ENCODE measurements around the gene BATF3. TPM values are rescaled to one million over a fixed set of nuclear protein-coding genes. Genes with fewer than 3 reads are reported as not detected.

The BATF3 gene
- total and polyA plus RNA-seq, 9 of the 15 experiments (the other 6 are each of a cell fraction or from before 2014, with no cell fraction given), result 0.40 to 3.8 (median 2.0) TPM

DNA sequence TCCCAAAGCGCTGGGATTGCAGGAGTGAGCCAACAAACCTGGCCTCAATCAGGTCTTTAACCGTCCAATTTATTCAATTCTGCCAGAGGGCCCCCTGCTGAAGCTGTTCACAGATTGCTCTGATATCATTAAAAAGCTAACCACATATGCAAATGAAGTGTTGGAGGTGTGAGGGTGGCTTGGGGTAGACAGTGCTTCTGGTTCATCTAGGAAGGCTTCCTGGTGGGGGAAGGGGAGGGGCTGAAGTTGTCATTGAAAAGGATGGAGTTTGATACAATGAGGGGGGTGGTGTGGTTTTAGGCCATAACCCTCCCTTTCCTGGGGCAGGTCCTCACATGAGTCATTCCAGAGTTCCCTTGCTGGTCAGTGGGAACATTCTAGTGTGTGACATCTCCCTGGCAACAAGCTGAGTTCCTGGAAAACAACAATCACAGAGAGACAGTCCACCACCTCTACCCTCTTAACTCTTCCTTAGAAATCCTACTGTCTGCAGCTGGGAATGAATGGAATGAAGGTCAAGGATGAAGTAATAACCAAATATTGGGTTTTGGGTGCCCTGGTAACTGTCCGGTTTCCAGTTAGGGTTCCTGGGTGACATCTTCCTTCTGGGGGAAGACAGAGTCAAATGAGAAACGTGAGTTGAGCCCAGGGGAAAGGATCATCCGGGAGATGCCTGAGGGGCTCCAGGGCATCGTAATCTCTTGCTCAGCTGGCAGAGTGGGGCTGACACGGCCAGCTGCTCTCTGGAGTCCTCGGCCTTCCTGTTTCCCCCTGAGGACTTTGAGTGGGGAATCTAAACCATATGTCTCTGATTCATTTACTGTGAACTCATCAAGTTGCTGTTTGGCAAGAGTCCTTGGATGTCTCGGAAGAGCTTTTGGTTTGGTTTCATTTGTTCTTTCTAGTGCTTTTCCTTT is 32.2 kb downstream of the BATF3 start:
- POLR2A ChIA-PET, result interaction anchor here (1.2 to 1.6 kb wide), 4 partner anchors 10 to 190 kb away, joined by 4 to 5 read pairs (median 4); partner anchors contain the start of genes ATF3 and FLVCR1
- H3K9me1 ChIP-seq (ENCODE audit: control insufficient read depth, insufficient read depth, low read length), result no peaks in the 10 kb centered on the region
- in situ Hi-C loops (cut with MboI), result no loop called here
- H3K9ac ChIP-seq (ENCODE audit: insufficient read depth in 1 of 2, low read depth in 2 of 2, low read length in 2 of 2), result no peak overlapping the region
- DNase-seq (ENCODE audit: extremely low read depth in 1 of 4, low spot score in 3 of 4) (peak in 1 of 4 experiments; percentile 27), ATAC-seq (no peak), FAIRE-seq (no peak)
- no peak overlapping the region for H3K4me2 ChIP-seq (ENCODE audit: insufficient read depth, low read length)
- BruUV-seq (replicated peaks), result no TSS peak
- no peak overlapping the region for H3K4me3 ChIP-seq
- H2AFZ ChIP-seq (ENCODE audit: low read depth, low read length), result no peak overlapping the region
- H3K27me3 ChIP-seq (ENCODE audit: control insufficient read depth in 2 of 2, insufficient read depth in 2 of 2, low read length in 2 of 2), result peaks cover 26 to 51% of the 10 kb centered on the region in 2 experiments; a peak in 4 of 5 replicates
- H3K27ac ChIP-seq (ENCODE audit: extremely low read depth, low read depth, low read length), result no peak overlapping the region
- no peaks in the 10 kb centered on the region for H3K9me3 ChIP-seq (replicated peaks; ENCODE audit: control insufficient read depth, insufficient read depth, low read depth, low read length)
- WGBS (ENCODE audit: insufficient coverage, low coverage, missing lambda C conversion rate), result 6% methylated on average over 9 of the region's 9 CpGs
- no peaks in the 10 kb centered on the region for H3K36me3 ChIP-seq (ENCODE audit: control insufficient read depth, insufficient read depth, low read length)
- no peaks in the 10 kb centered on the region for H3K79me2 ChIP-seq (ENCODE audit: control insufficient read depth, insufficient read depth, low read length)
- H4K20me1 ChIP-seq (replicated peaks; ENCODE audit: control insufficient read depth, insufficient read depth, low read length), result peaks cover 4% of the 10 kb centered on the region; the same call in 1 of the 2 replicates
- peaks cover 3 to 11% of the 10 kb centered on the region in 2 experiments; a peak in 4 of 5 replicates for H3K4me1 ChIP-seq (replicated peaks in 1 of 2; ENCODE audit: control insufficient read depth in 2 of 2, insufficient read depth in 2 of 2, low read length in 2 of 2)
- CTCF ChIA-PET (ENCODE audit: low intra/inter-chr PET ratio), result no interaction called here
- intact Hi-C loops (cut with micrococcal nuclease), result loop anchor here (5.0 kb wide), 2 partner anchors 315 to 400 kb away; no protein-coding TSS in a partner anchor
- TF ChIP-seq LEF1 (IDR thresholded peaks at IDR 0.05) (no peak), RFX1 (IDR thresholded peaks at IDR 0.05) (peak; percentile 73), NR2C1 (IDR thresholded peaks at IDR 0.05) (no peak), NR2C1 (tag; IDR thresholded peaks at IDR 0.05) (no peak), THRAP3 (IDR thresholded peaks at IDR 0.05; ENCODE audit: borderline replicate concordance) (no peak), FOXJ2 (tag; IDR thresholded peaks at IDR 0.05) (peak; percentile 73; the same call in 1 of the 2 replicates), FOSL1 (tag; conservative IDR thresholded peaks at IDR 0.05) (peak; percentile 83), ARID2 (IDR thresholded peaks at IDR 0.05) (no peak), ZFP36 (IDR thresholded peaks at IDR 0.05; ENCODE audit: low read depth, low read length, partially characterized antibody) (peak; percentile 32)
- TF ChIP-seq, protein P1, sequence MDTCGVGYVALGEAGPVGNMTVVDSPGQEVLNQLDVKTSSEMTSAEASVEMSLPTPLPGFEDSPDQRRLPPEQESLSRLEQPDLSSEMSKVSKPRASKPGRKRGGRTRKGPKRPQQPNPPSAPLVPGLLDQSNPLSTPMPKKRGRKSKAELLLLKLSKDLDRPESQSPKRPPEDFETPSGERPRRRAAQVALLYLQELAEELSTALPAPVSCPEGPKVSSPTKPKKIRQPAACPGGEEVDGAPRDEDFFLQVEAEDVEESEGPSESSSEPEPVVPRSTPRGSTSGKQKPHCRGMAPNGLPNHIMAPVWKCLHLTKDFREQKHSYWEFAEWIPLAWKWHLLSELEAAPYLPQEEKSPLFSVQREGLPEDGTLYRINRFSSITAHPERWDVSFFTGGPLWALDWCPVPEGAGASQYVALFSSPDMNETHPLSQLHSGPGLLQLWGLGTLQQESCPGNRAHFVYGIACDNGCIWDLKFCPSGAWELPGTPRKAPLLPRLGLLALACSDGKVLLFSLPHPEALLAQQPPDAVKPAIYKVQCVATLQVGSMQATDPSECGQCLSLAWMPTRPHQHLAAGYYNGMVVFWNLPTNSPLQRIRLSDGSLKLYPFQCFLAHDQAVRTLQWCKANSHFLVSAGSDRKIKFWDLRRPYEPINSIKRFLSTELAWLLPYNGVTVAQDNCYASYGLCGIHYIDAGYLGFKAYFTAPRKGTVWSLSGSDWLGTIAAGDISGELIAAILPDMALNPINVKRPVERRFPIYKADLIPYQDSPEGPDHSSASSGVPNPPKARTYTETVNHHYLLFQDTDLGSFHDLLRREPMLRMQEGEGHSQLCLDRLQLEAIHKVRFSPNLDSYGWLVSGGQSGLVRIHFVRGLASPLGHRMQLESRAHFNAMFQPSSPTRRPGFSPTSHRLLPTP (IDR thresholded peaks at IDR 0.05; ENCODE audit: borderline replicate concordance, extremely low read depth, insufficient read length), result no peak
- TF ChIP-seq, protein P2, sequence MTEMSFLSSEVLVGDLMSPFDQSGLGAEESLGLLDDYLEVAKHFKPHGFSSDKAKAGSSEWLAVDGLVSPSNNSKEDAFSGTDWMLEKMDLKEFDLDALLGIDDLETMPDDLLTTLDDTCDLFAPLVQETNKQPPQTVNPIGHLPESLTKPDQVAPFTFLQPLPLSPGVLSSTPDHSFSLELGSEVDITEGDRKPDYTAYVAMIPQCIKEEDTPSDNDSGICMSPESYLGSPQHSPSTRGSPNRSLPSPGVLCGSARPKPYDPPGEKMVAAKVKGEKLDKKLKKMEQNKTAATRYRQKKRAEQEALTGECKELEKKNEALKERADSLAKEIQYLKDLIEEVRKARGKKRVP (CRISPR knock-in tag; IDR thresholded peaks at IDR 0.05), result no peak
- TF ChIP-seq, protein P3, sequence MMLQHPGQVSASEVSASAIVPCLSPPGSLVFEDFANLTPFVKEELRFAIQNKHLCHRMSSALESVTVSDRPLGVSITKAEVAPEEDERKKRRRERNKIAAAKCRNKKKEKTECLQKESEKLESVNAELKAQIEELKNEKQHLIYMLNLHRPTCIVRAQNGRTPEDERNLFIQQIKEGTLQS (IDR thresholded peaks at IDR 0.05), result peak; percentile 49; the same call in 1 of the 2 replicates
- TF ChIP-seq, protein P3 (CRISPR knock-in tag; conservative IDR thresholded peaks at IDR 0.05), result no peak
- TF ChIP-seq, protein P4, sequence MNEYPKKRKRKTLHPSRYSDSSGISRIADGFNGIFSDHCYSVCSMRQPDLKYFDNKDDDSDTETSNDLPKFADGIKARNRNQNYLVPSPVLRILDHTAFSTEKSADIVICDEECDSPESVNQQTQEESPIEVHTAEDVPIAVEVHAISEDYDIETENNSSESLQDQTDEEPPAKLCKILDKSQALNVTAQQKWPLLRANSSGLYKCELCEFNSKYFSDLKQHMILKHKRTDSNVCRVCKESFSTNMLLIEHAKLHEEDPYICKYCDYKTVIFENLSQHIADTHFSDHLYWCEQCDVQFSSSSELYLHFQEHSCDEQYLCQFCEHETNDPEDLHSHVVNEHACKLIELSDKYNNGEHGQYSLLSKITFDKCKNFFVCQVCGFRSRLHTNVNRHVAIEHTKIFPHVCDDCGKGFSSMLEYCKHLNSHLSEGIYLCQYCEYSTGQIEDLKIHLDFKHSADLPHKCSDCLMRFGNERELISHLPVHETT (CRISPR knock-in tag; conservative IDR thresholded peaks at IDR 0.05 in 1 of 2, IDR thresholded peaks at IDR 0.05 in 1 of 2), result no peak
